Measurements from ENCODE around the gene DENND4C.

Gene DENND4C

GRCh38 chr9:19420877-19421276 lies 190.4 kb downstream of the DENND4C start:
- DNase-seq = no peak
